ENCODE measurements around the gene UNC119. TPM values are rescaled to one million over a fixed set of nuclear protein-coding genes. Genes with fewer than 3 reads are reported as not detected.

Gene UNC119
- polyA plus RNA-seq, 1 donor from 2014 or later = 218 TPM

- Histone ChIP-seq H3K4me2 (ENCODE audit: low read length) (no peak overlapping the region), H4K20me1 (ENCODE audit: insufficient read depth) (no peaks in the 10 kb centered on the region), H3K79me2 (replicated peaks; ENCODE audit: insufficient read depth, low read length) (no peaks in the 10 kb centered on the region), H2AFZ (ENCODE audit: low read depth, low read length) (no peak overlapping the region), H3K27ac (ENCODE audit: low read length) (no peak overlapping the region), H3K9me2 (ENCODE audit: insufficient read depth, low read length) (no peaks in the 10 kb centered on the region), H3K9me3 (ENCODE audit: low read length) (no peaks in the 10 kb centered on the region), H3F3A (ENCODE audit: insufficient read depth, low read length, poor library complexity, severe bottlenecking) (no peaks in the 10 kb centered on the region), H3K36me3 (ENCODE audit: insufficient read depth, low read length) (no peaks in the 10 kb centered on the region), H3K9ac (ENCODE audit: low read length) (no peak overlapping the region), H3K27me3 (ENCODE audit: insufficient read depth, low read depth, low read length) (no peaks in the 10 kb centered on the region), H3K4me3 (ENCODE audit: low read length) (no peak overlapping the region)
- TF ChIP-seq POLR2AphosphoS5 (IDR thresholded peaks at IDR 0.05) (no peak), TAF1 (IDR thresholded peaks at IDR 0.05; ENCODE audit: low read depth) (no peak), EZH2 (IDR thresholded peaks at IDR 0.05; ENCODE audit: borderline replicate concordance, insufficient read depth, low read length, poor library complexity, severe bottlenecking) (no peak), SMC3 (conservative IDR thresholded peaks at IDR 0.05; ENCODE audit: poor library complexity) (no peak), RAD21 (conservative IDR thresholded peaks at IDR 0.05) (no peak), EP300 (conservative IDR thresholded peaks at IDR 0.05; ENCODE audit: poor library complexity, severe bottlenecking) (no peak), REST (IDR thresholded peaks at IDR 0.05; ENCODE audit: borderline replicate concordance) (no peak)
- TF ChIP-seq, protein P1, sequence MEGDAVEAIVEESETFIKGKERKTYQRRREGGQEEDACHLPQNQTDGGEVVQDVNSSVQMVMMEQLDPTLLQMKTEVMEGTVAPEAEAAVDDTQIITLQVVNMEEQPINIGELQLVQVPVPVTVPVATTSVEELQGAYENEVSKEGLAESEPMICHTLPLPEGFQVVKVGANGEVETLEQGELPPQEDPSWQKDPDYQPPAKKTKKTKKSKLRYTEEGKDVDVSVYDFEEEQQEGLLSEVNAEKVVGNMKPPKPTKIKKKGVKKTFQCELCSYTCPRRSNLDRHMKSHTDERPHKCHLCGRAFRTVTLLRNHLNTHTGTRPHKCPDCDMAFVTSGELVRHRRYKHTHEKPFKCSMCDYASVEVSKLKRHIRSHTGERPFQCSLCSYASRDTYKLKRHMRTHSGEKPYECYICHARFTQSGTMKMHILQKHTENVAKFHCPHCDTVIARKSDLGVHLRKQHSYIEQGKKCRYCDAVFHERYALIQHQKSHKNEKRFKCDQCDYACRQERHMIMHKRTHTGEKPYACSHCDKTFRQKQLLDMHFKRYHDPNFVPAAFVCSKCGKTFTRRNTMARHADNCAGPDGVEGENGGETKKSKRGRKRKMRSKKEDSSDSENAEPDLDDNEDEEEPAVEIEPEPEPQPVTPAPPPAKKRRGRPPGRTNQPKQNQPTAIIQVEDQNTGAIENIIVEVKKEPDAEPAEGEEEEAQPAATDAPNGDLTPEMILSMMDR (IDR thresholded peaks at IDR 0.05; ENCODE audit: poor library complexity, severe bottlenecking) = no peak
Measured at GRCh38 chr17:28578246-28579195, 26.1 kb upstream of the UNC119 start.

DNA sequence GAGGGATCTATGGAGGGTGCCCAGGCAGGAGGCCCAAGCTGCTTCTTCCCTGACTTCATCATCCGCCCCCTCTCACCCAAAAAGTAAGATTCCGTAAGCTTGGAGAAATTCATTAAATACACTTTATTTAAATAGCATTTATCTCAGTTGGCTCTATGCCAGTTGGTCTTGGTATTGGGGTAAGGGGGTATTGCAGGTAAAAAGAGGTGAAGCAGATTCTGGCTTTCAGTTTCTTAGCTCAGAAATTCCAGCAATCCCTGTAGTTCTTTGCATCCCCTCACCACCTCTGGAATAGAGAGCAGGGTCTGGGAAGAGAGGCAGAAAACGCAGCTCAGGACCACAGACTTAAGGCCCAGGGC lies 25.0 kb upstream of the UNC119 start:
- H3F3A ChIP-seq (ENCODE audit: insufficient read depth, low read length, poor library complexity, severe bottlenecking) = no peaks in the 10 kb centered on the region
- no peak overlapping the region for H3K4me2 ChIP-seq (ENCODE audit: low read length)
- H2AFZ ChIP-seq (ENCODE audit: low read depth, low read length) = no peak overlapping the region
- H3K36me3 ChIP-seq (ENCODE audit: insufficient read depth, low read length) = no peaks in the 10 kb centered on the region
- H3K27me3 ChIP-seq (ENCODE audit: insufficient read depth, low read depth, low read length) = no peaks in the 10 kb centered on the region
- H3K27ac ChIP-seq (ENCODE audit: low read length) = no peak overlapping the region
- TF ChIP-seq TAF1 (IDR thresholded peaks at IDR 0.05; ENCODE audit: low read depth) (no peak), SMC3 (conservative IDR thresholded peaks at IDR 0.05; ENCODE audit: poor library complexity) (no peak), POLR2AphosphoS5 (IDR thresholded peaks at IDR 0.05) (no peak), EP300 (conservative IDR thresholded peaks at IDR 0.05; ENCODE audit: poor library complexity, severe bottlenecking) (no peak)
- H4K20me1 ChIP-seq (ENCODE audit: insufficient read depth) = no peaks in the 10 kb centered on the region
- H3K9me3 ChIP-seq (ENCODE audit: low read length) = no peaks in the 10 kb centered on the region
- H3K9me2 ChIP-seq (ENCODE audit: insufficient read depth, low read length) = no peaks in the 10 kb centered on the region
- no peak overlapping the region for H3K4me3 ChIP-seq (ENCODE audit: low read length)
- H3K79me2 ChIP-seq (replicated peaks; ENCODE audit: insufficient read depth, low read length) = no peaks in the 10 kb centered on the region
- no peak overlapping the region for H3K9ac ChIP-seq (ENCODE audit: low read length)

Measured in neural cell (in vitro differentiated cells).